HCT116 (cell line): Measurements from ENCODE around the gene IL20RA.

Experiments used
- CEBPB ChIP-seq: IDR thresholded peaks from 2 replicates; pipeline ENCODE4 v1.6.1; 2012; ENCODE audit warnings: low read depth
- EZH2 ChIP-seq: fragments of 200-600 bp; sonication (generic); IDR thresholded peaks from 2 replicates; pipeline ENCODE4 v1.6.1; 2017; ENCODE audit warnings: antibody characterized with exemption, mixed run types
- EZH2phosphoT487 ChIP-seq: fragments of 200-600 bp; IDR thresholded peaks from 2 replicates; pipeline ENCODE4 v1.6.1; 2018; ENCODE audit warnings: antibody characterized with exemption, borderline replicate concordance
- POLR2A ChIP-seq: IDR thresholded peaks from 2 replicates; pipeline ENCODE4 v1.7.0; 2011; ENCODE audit warnings: borderline replicate concordance; ENCODE audit not compliant: insufficient read depth, insufficient read length; ENCODE audit errors: extremely low read depth
- POLR2AphosphoS5 ChIP-seq: IDR thresholded peaks from 2 replicates; pipeline ENCODE4 v1.6.1; 2011; ENCODE audit warnings: mild to moderate bottlenecking, low read depth, low read length, moderate library complexity
- RAD21 ChIP-seq: IDR thresholded peaks from 2 replicates; pipeline ENCODE4 v1.6.1; 2012; ENCODE audit warnings: low read depth, mild to moderate bottlenecking
- SP1 ChIP-seq: IDR thresholded peaks from 2 replicates; pipeline ENCODE4 v1.6.1; 2012; ENCODE audit warnings: low read depth
- ZFX ChIP-seq: fragments of 450-650 bp; IDR thresholded peaks from 2 replicates; pipeline ENCODE4 v1.6.1; 2017
- TF ChIP-seq, protein P1 (sequence below), 3 experiments: fragments of 200-600 bp in 1 of 3; sonication (generic) in 1 of 3; IDR thresholded peaks in 2 of 3; conservative IDR thresholded peaks in 1 of 3; 2 replicates each; pipeline ENCODE4 v1.5.1; 2012 to 2017; ENCODE audit warnings: low read depth in 2 of 3, low read length in 2 of 3, antibody characterized with exemption in 1 of 3, borderline replicate concordance in 1 of 3, control low read depth in 1 of 3, mild to moderate bottlenecking in 1 of 3, mixed read lengths in 1 of 3, mixed run types in 1 of 3, moderate library complexity in 1 of 3; ENCODE audit not compliant: insufficient read depth in 1 of 3
- TF ChIP-seq, protein P2 (sequence below): IDR thresholded peaks from 2 replicates; pipeline ENCODE4 v1.6.1; 2012; ENCODE audit warnings: low read depth
- TF ChIP-seq, protein P3 (sequence below): IDR thresholded peaks from 2 replicates; pipeline ENCODE4 v1.6.1; 2012

DNA sequence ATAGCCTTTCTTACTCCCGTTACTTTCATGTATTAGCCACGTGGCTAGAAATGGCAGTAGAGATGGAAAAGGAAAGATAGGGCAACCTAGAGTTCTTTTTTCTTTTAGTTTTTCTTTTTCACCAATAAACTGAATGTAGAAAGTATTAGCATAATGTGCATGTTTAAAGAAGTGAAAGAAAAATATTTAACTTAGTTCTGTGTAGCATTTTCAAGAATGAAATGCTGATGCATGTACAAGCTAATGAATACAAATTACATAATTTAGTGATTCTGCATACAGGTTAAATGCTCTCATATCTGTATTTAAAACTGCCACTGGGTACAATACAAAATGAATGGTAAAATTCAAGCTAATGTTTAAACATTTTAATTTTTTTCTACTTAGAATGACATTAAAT is 22.6 kb upstream of the IL20RA start:
- TF ChIP-seq ZFX: no peak
- TF ChIP-seq, protein P1, sequence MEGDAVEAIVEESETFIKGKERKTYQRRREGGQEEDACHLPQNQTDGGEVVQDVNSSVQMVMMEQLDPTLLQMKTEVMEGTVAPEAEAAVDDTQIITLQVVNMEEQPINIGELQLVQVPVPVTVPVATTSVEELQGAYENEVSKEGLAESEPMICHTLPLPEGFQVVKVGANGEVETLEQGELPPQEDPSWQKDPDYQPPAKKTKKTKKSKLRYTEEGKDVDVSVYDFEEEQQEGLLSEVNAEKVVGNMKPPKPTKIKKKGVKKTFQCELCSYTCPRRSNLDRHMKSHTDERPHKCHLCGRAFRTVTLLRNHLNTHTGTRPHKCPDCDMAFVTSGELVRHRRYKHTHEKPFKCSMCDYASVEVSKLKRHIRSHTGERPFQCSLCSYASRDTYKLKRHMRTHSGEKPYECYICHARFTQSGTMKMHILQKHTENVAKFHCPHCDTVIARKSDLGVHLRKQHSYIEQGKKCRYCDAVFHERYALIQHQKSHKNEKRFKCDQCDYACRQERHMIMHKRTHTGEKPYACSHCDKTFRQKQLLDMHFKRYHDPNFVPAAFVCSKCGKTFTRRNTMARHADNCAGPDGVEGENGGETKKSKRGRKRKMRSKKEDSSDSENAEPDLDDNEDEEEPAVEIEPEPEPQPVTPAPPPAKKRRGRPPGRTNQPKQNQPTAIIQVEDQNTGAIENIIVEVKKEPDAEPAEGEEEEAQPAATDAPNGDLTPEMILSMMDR (IDR thresholded peaks at IDR 0.05 in 2 of 3, conservative IDR thresholded peaks at IDR 0.05 in 1 of 3; ENCODE audit: borderline replicate concordance in 1 of 3, insufficient read depth in 1 of 3, low read depth in 2 of 3, low read length in 2 of 3): no peak
- no peak for TF ChIP-seq POLR2AphosphoS5
- no peak for TF ChIP-seq RAD21
- TF ChIP-seq, protein P2, sequence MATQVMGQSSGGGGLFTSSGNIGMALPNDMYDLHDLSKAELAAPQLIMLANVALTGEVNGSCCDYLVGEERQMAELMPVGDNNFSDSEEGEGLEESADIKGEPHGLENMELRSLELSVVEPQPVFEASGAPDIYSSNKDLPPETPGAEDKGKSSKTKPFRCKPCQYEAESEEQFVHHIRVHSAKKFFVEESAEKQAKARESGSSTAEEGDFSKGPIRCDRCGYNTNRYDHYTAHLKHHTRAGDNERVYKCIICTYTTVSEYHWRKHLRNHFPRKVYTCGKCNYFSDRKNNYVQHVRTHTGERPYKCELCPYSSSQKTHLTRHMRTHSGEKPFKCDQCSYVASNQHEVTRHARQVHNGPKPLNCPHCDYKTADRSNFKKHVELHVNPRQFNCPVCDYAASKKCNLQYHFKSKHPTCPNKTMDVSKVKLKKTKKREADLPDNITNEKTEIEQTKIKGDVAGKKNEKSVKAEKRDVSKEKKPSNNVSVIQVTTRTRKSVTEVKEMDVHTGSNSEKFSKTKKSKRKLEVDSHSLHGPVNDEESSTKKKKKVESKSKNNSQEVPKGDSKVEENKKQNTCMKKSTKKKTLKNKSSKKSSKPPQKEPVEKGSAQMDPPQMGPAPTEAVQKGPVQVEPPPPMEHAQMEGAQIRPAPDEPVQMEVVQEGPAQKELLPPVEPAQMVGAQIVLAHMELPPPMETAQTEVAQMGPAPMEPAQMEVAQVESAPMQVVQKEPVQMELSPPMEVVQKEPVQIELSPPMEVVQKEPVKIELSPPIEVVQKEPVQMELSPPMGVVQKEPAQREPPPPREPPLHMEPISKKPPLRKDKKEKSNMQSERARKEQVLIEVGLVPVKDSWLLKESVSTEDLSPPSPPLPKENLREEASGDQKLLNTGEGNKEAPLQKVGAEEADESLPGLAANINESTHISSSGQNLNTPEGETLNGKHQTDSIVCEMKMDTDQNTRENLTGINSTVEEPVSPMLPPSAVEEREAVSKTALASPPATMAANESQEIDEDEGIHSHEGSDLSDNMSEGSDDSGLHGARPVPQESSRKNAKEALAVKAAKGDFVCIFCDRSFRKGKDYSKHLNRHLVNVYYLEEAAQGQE: no peak
- TF ChIP-seq, protein P3, sequence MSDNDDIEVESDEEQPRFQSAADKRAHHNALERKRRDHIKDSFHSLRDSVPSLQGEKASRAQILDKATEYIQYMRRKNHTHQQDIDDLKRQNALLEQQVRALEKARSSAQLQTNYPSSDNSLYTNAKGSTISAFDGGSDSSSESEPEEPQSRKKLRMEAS: no peak
- TF ChIP-seq POLR2A: no peak
- TF ChIP-seq CEBPB: no peak
- no peak for TF ChIP-seq EZH2
- no peak for TF ChIP-seq EZH2phosphoT487
- no peak for TF ChIP-seq SP1
